Measurements from ENCODE around the gene ST7. TPM values are rescaled to one million over a fixed set of nuclear protein-coding genes. Genes with fewer than 3 reads are reported as not detected.

The ST7 gene
- polyA plus RNA-seq, 1 donor from 2014 or later: 76.8 TPM

DNA sequence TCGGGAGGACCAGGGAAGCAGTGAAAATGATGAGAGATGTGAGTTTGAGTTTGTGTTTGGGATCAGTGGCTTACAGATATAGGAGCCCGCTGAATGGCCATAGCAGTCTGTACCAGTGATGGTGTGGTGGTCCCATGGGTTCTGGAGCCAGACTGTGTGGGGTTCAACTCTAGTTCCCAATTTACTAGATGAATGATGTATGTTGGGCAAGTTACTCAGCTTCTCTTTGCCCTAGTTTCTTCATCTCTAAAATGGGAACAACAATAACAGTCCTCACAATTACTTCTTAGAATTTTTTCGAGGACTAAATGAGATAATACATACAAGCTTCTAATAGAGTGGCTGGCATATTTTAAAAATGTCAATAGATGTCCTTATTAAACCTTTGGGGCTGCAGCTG lies 185.2 kb downstream of the ST7 start:
- no peaks in the 10 kb centered on the region for H3F3A ChIP-seq (ENCODE audit: insufficient read depth, low read length, poor library complexity, severe bottlenecking)
- H3K9me2 ChIP-seq (ENCODE audit: insufficient read depth, low read length): no peaks in the 10 kb centered on the region
- H3K36me3 ChIP-seq (ENCODE audit: insufficient read depth, low read length): peaks cover 28% of the 10 kb centered on the region
- no peak overlapping the region for H3K4me3 ChIP-seq (ENCODE audit: low read length)
- no peak overlapping the region for H3K4me2 ChIP-seq (ENCODE audit: low read length)
- no peaks in the 10 kb centered on the region for H3K9me3 ChIP-seq (ENCODE audit: low read length)
- no peaks in the 10 kb centered on the region for H3K27me3 ChIP-seq (ENCODE audit: insufficient read depth, low read depth, low read length)
- TF ChIP-seq SMC3 (conservative IDR thresholded peaks at IDR 0.05; ENCODE audit: poor library complexity) (no peak), EZH2 (IDR thresholded peaks at IDR 0.05; ENCODE audit: borderline replicate concordance, insufficient read depth, low read length, poor library complexity, severe bottlenecking) (no peak), TAF1 (IDR thresholded peaks at IDR 0.05; ENCODE audit: low read depth) (no peak), EP300 (conservative IDR thresholded peaks at IDR 0.05; ENCODE audit: poor library complexity, severe bottlenecking) (no peak), POLR2AphosphoS5 (IDR thresholded peaks at IDR 0.05) (no peak)
- H4K20me1 ChIP-seq (ENCODE audit: insufficient read depth): no peaks in the 10 kb centered on the region
- no peak overlapping the region for H2AFZ ChIP-seq (ENCODE audit: low read depth, low read length)
- H3K9ac ChIP-seq (ENCODE audit: low read length): no peak overlapping the region
- H3K79me2 ChIP-seq (replicated peaks; ENCODE audit: insufficient read depth, low read length): no peaks in the 10 kb centered on the region
- no peak overlapping the region for H3K27ac ChIP-seq (ENCODE audit: low read length)

- H2AFZ ChIP-seq (ENCODE audit: low read depth, low read length): no peak overlapping the region
- H3K4me3 ChIP-seq (ENCODE audit: low read length): no peak overlapping the region
- no peaks in the 10 kb centered on the region for H3K27me3 ChIP-seq (ENCODE audit: insufficient read depth, low read depth, low read length)
- no peak overlapping the region for H3K27ac ChIP-seq (ENCODE audit: low read length)
- no peak overlapping the region for H3K4me2 ChIP-seq (ENCODE audit: low read length)
- no peak for TF ChIP-seq SMC3 (conservative IDR thresholded peaks at IDR 0.05; ENCODE audit: poor library complexity)
- TF ChIP-seq EZH2 (IDR thresholded peaks at IDR 0.05; ENCODE audit: borderline replicate concordance, insufficient read depth, low read length, poor library complexity, severe bottlenecking): no peak
- TF ChIP-seq REST (IDR thresholded peaks at IDR 0.05; ENCODE audit: borderline replicate concordance): no peak
- TF ChIP-seq EP300 (conservative IDR thresholded peaks at IDR 0.05; ENCODE audit: poor library complexity, severe bottlenecking): no peak
- TF ChIP-seq MXI1 (conservative IDR thresholded peaks at IDR 0.05; ENCODE audit: poor library complexity, severe bottlenecking): no peak
- no peaks in the 10 kb centered on the region for H3K9me2 ChIP-seq (ENCODE audit: insufficient read depth, low read length)
- H3K9me3 ChIP-seq (ENCODE audit: low read length): no peaks in the 10 kb centered on the region
- H3F3A ChIP-seq (ENCODE audit: insufficient read depth, low read length, poor library complexity, severe bottlenecking): no peaks in the 10 kb centered on the region
- peaks cover 28% of the 10 kb centered on the region for H3K36me3 ChIP-seq (ENCODE audit: insufficient read depth, low read length)
- H3K79me2 ChIP-seq (replicated peaks; ENCODE audit: insufficient read depth, low read length): no peaks in the 10 kb centered on the region
- no peaks in the 10 kb centered on the region for H4K20me1 ChIP-seq (ENCODE audit: insufficient read depth)
- H3K9ac ChIP-seq (ENCODE audit: low read length): no peak overlapping the region
Measured at GRCh38 chr7:117138981-117139380, 185.7 kb downstream of the ST7 start.

DNA sequence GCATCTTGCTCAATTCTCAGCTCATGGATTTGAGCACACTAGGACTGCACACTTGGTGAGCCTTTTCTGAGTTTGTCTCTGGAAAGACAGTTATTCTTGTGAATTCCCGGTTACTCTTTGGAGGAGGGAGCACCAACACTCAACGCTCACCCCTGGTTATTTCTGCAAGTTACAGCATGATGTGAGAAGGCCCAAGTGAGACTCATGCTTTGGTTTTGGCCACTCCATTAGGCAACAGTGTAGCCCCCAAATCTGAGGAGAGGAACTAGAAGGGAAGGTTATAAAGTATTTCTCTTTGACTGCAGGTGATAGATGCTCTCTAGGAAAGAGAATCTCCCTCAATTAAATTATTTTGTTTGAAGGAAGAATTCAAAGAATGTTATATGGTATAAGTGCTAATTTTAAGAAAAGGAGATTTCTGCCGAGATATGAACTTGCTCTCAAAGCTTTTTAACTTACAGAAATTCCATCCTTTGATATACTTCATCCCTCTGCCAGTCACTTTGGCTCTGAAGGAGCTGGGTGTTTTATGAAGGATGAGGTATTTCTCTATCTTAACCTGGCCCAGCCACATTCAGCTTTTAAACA lies 186.2 kb downstream of the ST7 start:
- Histone ChIP-seq H3K4me3 (ENCODE audit: low read length) (no peak overlapping the region), H2AFZ (ENCODE audit: low read depth, low read length) (no peak overlapping the region), H3K9me2 (ENCODE audit: insufficient read depth, low read length) (no peaks in the 10 kb centered on the region), H3K79me2 (replicated peaks; ENCODE audit: insufficient read depth, low read length) (no peaks in the 10 kb centered on the region), H3K27me3 (ENCODE audit: insufficient read depth, low read depth, low read length) (no peaks in the 10 kb centered on the region), H3K4me2 (ENCODE audit: low read length) (no peak overlapping the region), H3K27ac (ENCODE audit: low read length) (no peak overlapping the region), H3K9me3 (ENCODE audit: low read length) (no peaks in the 10 kb centered on the region), H3K9ac (ENCODE audit: low read length) (no peak overlapping the region), H3K36me3 (ENCODE audit: insufficient read depth, low read length) (peaks cover 28% of the 10 kb centered on the region), H3F3A (ENCODE audit: insufficient read depth, low read length, poor library complexity, severe bottlenecking) (no peaks in the 10 kb centered on the region), H4K20me1 (ENCODE audit: insufficient read depth) (no peaks in the 10 kb centered on the region)
- TF ChIP-seq TAF1 (IDR thresholded peaks at IDR 0.05; ENCODE audit: low read depth): no peak
- TF ChIP-seq REST (IDR thresholded peaks at IDR 0.05; ENCODE audit: borderline replicate concordance): no peak
- TF ChIP-seq EZH2 (IDR thresholded peaks at IDR 0.05; ENCODE audit: borderline replicate concordance, insufficient read depth, low read length, poor library complexity, severe bottlenecking): no peak
- no peak for TF ChIP-seq RAD21 (conservative IDR thresholded peaks at IDR 0.05)
- TF ChIP-seq, protein P1, sequence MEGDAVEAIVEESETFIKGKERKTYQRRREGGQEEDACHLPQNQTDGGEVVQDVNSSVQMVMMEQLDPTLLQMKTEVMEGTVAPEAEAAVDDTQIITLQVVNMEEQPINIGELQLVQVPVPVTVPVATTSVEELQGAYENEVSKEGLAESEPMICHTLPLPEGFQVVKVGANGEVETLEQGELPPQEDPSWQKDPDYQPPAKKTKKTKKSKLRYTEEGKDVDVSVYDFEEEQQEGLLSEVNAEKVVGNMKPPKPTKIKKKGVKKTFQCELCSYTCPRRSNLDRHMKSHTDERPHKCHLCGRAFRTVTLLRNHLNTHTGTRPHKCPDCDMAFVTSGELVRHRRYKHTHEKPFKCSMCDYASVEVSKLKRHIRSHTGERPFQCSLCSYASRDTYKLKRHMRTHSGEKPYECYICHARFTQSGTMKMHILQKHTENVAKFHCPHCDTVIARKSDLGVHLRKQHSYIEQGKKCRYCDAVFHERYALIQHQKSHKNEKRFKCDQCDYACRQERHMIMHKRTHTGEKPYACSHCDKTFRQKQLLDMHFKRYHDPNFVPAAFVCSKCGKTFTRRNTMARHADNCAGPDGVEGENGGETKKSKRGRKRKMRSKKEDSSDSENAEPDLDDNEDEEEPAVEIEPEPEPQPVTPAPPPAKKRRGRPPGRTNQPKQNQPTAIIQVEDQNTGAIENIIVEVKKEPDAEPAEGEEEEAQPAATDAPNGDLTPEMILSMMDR (IDR thresholded peaks at IDR 0.05; ENCODE audit: poor library complexity, severe bottlenecking): no peak
- TF ChIP-seq POLR2AphosphoS5 (IDR thresholded peaks at IDR 0.05): no peak
- no peak for TF ChIP-seq MXI1 (conservative IDR thresholded peaks at IDR 0.05; ENCODE audit: poor library complexity, severe bottlenecking)
